B cell (primary cell): ENCODE data around the gene TNNT1.

ENCODE experiments used
- EZH2 ChIP-seq: IDR thresholded peaks from 2 replicates; pipeline ENCODE4 v1.6.1; 2012; ENCODE audit warnings: borderline replicate concordance, low read depth, mild to moderate bottlenecking, moderate library complexity, low read length; ENCODE audit not compliant: insufficient read depth, poor library complexity, severe bottlenecking
- TF ChIP-seq, protein P1 (sequence below): fragments of 200-600 bp; IDR thresholded peaks from one replicate; pipeline ENCODE4 v1.8.0; 2022; ENCODE audit warnings: antibody characterized with exemption, mild to moderate bottlenecking

DNA sequence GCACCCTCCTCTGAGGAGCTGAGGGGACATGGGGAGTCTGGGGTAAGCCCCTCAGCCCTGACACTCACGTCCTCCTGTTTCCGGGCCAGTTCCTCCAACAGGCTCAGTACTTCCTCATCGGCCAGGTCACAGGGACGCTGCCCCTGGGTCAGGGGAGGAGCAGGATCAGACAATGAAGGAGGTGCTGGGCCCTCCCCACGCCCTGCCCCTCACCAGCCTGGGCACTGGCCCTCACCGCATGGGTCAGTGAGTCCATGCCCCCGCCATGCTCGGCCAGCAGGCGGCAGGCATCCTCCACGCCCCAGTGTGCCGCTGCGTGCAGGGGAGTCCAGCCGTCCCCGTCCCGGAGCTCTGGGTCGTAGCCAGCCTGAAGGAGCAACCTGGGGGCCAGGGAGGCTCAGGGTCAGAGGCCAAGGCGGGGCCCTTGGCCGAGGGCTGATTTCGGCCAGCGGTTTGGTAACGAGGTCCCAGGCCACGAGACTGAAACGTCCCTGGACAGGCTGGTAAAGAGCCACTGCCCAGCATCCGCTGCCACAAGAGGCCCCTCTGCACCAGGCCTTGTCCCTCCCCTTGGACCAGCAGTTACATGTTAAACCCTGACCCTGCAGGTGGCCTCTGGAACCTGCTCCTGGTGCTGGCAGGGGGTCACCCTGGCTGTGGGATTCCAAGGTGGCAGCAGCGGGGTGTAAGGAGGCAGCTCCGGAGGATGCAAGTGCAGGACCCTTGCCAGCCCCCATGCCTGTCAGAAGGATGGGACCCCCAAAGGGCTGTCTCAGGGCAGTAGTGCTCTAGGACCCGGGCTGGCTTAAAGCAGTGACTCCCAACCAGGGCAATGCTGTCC, 50.1 kb downstream of the TNNT1 start:
- TF ChIP-seq, protein P1, sequence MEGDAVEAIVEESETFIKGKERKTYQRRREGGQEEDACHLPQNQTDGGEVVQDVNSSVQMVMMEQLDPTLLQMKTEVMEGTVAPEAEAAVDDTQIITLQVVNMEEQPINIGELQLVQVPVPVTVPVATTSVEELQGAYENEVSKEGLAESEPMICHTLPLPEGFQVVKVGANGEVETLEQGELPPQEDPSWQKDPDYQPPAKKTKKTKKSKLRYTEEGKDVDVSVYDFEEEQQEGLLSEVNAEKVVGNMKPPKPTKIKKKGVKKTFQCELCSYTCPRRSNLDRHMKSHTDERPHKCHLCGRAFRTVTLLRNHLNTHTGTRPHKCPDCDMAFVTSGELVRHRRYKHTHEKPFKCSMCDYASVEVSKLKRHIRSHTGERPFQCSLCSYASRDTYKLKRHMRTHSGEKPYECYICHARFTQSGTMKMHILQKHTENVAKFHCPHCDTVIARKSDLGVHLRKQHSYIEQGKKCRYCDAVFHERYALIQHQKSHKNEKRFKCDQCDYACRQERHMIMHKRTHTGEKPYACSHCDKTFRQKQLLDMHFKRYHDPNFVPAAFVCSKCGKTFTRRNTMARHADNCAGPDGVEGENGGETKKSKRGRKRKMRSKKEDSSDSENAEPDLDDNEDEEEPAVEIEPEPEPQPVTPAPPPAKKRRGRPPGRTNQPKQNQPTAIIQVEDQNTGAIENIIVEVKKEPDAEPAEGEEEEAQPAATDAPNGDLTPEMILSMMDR, result no peak
- no peak for TF ChIP-seq EZH2
